Skin of body (tissue), 2 donors: ENCODE results near the gene PCP2. TPM values are rescaled to one million over a fixed set of nuclear protein-coding genes. Genes with fewer than 3 reads are reported as not detected.
A peak's percentile ranks its signal among the peaks of the same experiment; 100 is the strongest.

Experiments
- DNase-seq: peaks from one replicate; lab custom pipeline; 2025; lab: John Stamatoyannopoulos, UW
- total RNA-seq: library from RNA; depleted of rRNA; stranded (reverse); fragments of >200 nt; gene quantifications from one replicate; pipeline ENCODE4 v1.2.3, GENCODE V29; 2014

Gene PCP2
- total RNA-seq, result not detected

DNA sequence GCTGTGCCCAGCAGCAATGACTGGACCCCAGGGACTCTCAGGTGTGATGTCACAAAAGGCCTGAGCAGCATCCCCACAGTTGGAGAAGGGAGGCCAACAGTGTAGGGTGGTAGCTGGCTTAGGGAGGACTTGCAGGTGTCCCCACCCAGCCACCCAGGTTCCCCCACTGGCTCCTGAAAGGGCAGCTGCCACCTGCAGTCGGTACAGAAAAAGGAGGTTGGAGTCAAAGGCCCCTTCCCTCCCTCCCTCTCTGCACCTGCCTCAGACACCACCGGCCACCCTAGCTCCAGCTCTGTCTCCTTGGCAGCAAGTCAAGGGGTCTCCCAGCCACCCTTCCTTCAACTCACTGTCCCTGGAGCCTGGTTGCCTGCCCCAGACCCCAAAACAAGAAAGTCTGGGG, at the start of gene PCP2:
Gene PCP2, minus strand, starts transcription at position 22 of the 400 bp plus-strand sequence. CDS start 262 bp downstream, outside the sequence.
- no peak for DNase-seq

DNA sequence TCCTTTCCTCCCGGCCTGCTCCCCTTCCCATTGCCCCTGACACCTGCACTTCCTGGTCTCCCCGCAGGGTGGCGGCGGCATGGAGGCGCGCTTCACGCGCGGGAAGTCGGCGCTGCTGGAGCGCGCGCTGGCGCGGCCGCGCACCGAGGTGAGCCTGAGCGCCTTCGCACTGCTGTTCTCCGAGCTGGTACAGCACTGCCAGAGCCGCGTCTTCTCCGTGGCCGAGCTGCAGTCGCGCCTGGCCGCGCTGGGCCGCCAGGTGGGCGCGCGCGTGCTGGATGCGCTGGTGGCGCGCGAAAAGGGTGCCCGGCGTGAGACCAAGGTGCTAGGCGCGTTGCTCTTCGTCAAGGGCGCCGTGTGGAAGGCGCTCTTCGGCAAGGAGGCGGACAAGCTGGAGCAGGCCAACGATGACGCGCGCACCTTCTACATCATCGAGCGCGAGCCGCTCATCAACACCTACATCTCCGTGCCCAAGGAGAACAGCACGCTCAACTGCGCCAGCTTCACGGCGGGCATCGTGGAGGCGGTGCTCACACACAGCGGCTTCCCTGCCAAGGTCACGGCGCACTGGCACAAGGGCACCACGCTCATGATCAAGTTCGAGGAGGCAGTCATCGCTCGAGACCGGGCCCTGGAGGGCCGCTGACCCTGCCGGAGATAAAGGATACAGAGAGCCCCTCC, 48.8 kb upstream of the PCP2 start:
- no peak for DNase-seq

DNA sequence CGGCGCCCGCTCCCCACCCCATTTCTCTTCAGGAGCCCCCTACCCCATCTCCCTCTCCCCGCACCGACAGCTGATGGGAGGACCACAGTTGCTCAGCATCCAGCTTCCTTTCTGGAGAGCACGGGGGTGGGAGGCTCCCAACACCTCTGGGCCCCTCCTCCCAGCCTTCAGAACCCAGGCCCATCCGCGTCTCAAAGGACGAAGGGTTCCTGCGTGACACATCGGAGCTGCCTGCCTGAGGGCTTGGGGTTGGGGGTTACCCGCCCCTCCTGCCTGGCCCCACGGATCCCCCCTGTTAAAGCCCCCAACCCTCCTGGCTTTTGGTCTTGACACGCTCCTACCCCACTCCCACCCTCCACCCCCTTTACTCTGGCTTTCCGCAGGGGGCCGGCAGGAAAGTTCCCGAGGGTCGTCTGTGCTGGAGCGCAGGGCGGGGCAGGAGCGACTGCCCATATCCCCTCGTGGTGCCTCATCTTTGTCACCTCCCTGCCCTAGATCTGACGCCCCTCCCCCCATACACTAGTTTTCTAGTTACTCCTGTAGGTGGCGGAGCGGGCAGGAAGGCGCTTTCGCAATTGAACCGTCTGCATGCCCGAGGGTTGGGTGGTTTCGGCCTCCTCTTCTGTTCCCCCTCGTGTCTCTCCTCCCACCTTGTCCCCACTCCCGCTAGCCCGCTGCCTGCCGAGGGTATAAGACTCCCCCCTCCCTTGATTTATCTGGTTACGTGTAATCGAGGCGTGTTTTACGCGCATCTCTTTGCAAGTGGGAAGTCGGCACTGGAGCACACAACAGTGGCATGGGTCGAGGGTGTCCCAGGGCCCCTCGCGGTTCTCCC, 48.0 kb upstream of the PCP2 start:
- DNase-seq, result peak; percentile 57

DNA sequence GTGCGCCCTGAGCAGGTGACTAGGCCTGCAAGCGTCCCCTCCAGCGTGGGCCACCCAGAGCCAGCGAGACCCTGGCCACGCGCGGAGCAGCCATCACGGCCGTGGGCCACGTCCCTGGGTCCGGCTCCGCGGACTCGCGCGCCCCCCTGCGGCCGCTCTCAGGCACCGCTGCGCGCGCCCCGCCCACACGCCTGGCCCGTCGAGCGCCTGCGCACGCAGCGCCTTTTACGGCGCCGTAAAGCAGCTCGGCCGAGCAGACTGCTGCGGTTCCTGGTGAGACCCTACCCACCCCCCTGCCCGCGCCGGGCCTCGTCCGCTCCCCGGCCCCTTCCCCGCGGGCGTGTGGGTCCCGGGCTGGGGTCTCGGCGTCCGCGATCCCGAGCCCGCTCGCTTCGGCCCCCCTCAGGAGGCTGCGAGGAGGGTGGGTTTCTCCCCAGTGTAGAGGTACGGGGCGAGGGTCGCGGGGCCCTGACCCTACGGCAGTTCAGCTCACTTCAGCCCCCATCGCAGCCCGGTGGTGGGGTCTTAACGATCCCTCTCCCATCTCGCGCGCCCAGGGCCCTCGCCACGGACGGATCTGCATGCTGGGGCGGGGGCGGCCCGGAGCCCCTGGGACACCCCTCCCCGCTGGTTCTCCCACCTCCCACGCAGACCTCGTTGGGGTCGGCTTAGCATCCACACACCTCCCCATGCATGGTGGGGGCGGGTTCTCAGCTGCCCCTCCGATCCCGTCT, 47.3 kb upstream of the PCP2 start, which contains the start of gene TRAPPC5:
Gene TRAPPC5, plus strand, starts transcription at position 228 of the 734 bp plus-strand sequence. CDS start 1,421 bp downstream, outside the sequence.
- peak; percentile 82 for DNase-seq

DNA sequence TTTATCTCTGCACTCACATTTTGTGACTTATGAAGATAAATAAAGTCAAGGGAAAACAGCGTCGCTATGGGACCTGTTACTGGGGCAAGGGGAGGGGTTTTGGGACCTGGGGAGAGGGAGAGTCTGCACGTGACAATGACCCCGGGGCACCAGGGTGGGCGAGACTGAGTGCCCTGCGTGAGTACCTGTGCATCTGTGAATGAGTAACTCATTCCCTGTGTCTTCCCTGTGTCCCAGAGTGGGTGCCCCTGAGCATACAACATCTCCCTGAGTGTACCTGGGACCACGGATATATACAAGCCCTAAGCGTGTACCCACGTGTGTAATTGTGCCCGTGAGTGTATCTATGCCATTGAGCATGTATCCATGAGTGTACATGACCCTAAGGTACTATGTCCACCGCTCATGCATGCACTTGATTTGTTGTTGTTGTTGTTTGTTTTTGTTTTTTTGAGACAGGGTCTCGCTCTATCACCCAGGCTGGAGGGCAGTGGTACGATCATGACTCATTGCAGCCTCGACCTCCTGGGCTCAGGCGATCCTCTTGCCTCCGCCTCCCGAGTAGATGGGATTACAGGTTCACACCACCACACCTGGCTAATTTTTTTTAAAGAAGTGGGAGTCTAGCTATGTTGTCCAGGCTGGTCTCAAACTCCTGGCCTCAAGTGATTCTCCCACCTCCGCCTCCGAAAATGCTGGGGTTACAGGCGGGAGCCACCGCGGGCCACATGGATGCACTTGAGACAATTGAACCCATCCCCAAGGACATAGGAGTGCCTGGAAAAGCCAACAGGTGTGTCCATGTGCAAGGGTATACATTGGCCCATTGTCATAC, 46.5 kb upstream of the PCP2 start:
- no peak for DNase-seq

DNA sequence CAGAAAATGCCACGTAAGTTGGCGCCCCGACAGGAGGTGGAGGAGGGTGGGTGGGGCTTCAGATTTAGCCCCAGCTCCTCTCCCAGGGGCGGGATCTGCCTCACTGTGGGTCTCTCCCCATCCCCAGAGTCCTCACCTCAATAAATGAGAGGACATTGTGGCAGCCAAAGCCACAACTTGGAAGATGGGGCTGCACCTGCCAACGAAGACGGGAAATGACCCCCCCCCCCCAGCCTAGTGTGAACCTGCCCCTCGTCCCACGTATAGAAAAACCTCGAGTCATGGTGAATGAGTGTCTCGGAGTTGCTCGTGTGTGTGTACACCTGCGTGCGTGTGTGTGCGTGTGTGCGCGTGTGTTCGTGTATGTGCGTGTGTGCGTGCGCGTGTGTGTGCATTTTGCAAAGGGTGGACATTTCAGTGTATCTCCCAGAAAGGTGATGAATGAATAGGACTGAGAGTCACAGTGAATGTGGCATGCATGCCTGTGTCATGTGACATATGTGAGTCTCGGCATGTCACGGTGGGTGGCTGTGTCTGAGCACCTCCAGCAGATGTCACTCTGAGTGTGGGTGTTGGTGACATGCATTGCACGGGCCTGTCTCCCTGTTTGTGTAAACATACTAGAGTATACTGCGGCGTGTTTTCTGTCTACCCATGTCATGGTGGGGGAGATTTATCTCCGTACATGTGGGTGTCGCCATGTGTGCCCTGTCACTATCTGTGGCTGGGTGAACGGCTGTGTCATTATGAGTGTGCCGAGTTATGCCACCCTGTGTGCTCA, 45.6 kb upstream of the PCP2 start:
- DNase-seq, result no peak

DNA sequence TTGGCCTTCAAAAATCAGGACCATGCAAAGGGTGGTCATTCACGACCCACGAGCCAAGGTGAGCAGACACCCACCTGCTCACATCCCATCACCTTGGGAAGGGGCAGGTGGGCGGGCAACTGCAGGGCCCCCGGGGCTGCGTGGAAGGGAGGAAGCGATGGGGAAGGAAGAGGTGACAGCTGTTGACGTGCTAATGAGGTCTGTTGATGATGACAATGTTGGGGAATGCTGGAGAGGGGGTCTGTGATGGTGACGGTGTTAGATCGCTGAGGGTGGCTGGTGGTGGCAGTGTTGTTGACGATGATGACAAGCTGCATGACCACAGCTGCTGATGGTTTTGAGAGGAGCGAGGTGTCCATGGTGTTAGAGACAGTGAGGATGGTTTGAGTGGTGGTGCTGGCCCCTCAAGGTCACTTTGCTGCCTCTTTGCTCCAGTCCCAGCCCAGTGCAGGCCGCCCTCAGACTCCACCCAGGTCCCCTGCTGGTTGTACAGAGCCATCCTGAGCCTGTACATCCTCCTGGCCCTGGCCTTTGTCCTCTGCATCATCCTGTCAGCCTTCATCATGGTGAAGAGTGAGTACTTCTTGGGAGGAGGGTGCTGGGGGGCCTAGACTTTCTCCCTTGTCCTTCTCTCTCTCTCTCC, 44.3 kb upstream of the PCP2 start:
- DNase-seq, result no peak

DNA sequence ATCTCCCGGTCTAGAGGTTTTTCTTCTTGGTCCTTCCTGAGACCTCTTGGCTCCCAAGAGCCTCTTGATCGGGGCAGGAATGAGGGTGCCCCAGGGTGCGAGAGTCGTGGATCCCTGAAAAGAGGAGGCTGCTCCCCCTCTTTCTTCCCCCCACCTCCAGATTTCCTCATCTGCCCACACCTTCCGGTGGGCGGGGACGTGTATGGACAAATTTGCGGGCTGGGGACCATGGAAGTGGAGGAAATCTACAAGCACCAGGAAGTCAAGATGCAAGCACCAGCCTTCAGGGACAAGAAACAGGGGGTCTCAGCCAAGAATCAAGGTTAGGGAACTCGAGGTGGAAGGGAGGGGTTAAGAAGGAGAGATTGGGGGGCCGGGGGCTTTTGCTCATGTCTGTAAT, 43.3 kb upstream of the PCP2 start, which contains the start of gene MCEMP1:
Gene MCEMP1, plus strand, starts transcription at position 237 of the 400 bp plus-strand sequence. Its CDS starts 31 bp downstream, at position 268.
- no peak for DNase-seq

DNA sequence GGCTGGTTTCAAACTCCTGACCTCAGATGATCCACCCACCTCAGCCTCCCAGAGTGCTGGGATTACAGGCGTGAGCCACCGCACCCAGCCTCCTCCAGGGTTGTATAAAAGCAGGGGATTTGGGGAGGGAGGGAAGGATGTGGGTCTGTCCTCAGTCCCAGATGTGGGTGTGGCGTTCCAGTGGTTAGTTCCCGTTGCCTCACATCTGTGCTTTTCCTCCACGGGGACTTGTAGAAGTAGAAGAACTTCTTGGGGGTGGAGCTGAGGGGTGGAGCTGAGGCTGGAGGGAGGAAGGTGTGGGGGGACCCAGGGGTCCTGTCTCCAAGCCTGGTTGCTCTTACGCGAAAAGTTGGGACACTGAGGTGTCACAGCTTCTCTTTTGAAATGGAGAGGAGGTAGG, 42.9 kb upstream of the PCP2 start:
- no peak for DNase-seq

DNA sequence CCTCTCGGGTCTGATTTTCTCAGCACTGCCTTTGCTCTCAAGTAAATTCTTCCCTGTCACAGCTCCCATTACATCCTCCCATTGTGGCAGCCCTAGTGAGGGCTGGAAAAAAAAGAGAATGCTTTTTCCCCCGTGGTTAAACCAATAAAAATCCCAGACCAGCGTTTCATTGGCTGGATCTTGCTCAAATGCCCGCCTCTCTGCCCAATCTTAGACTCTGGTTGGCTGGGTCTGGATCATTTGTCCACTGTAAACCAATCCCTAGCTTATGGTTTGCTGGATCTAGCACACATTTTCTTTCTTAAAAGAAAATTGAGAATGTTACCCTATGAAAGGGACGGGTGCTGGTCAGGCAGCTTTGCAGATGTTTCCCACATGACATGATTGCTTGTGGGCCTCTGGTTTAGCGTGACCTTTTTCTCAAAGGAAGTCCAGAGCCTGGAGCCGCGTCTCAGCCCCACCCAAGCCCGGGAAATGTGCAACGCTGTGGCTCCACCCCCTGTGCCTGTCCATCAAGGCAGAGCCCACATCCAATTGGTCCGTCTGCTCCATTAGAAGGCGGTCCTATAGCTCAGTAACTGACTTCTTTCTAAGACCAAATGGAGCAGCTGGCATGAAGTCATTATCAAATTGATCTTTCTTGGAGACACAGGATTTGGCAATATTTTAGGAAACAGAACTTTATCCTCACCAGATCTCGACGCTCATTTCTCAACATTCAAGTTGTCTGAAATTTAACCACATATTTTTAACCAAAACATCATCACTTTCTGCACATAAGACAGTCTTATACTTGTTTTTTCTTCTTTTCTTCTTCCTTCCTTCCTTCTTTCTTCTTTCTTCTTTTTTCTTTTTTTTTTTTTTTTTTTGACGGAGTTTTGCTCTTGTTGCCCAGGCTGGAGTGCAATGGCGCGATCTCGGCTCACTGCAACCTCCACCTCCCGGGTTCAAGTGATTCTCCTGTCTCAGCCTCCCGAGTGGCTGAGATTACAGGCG, 40.8 kb upstream of the PCP2 start:
- peak; percentile 67 for DNase-seq

DNA sequence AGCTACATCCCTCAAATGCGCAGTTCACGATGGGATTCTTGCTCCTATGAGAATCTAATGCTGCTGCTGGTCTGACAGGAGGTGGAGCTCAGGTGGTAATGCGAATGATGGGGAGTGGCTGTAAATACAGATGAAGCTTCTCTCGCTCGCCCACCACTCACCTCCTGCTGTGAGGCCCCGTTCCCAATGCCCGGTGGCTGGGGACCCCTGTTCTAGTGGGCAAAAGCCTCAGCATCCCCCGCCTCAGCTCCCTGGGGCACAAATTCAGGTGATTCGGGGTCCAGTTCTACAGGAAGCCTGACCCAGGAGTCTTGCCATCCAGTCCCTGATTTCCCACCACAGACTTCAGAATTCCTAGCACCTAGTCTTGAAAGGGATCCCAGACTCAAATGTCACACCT, 39.0 kb upstream of the PCP2 start:
- no peak for DNase-seq

DNA sequence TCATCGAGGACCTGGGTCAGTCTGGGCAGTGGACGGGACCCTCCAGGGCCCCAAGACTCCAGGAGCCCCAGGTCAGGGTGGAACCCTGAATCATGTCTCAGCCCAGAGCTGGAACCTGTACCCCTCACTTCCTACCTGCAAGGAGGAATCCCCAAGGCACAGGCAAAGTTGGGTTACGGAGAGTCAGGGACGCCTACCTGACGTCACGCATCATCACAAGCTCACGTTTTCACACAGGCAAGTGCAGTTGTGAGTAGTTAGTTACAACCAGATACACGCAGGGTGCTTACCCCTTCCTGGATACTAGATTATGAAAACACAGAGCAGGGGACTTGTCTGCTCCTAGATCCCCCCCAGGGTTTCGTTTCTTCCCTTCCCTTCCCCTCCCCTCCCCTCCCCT, 37.3 kb upstream of the PCP2 start:
- DNase-seq, result no peak

DNA sequence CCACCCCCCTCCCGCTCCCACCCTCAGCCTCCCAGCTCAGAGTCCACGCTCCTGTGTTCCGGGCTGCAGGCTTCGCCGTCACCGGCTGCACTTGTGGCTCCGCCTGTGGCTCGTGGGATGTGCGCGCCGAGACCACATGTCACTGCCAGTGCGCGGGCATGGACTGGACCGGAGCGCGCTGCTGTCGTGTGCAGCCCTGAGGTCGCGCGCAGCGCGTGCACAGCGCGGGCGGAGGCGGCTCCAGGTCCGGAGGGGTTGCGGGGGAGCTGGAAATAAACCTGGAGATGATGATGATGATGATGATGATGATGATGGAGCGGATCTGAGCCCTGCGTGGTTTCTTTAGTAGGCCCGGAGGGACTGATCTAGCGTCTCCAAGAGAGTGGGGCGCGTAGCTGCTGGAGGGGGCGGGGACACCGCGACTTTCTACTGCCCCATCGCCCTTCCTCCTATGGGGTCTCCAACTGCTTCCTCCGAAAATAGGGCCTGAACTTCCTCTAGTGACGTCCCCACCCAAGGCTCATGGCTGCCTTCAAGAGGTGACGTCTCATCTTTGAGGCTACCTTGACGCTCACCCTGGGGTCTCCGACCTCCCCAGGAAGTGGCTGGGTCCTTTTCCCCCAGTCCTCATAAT, 36.7 kb upstream of the PCP2 start:
- peak; percentile 33 for DNase-seq

DNA sequence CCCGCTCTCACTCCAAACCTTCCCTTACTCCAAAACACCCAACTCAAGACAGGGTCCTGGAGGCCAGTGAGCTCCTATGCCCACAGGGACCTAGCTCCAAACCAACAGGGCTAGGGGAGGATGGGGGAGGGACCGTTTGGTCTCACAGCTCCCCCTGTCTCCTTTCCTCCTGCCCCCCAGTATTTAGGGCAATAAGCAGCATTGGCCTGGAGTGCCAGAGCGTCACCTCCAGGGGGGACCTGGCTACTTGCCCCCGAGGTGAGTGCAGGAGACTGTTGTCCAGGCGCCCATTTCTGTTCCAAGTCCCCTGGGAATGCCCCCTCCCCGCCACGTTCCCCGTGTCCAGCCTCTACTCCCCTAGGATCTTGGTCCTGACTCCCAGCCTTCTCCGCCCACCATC, 36.1 kb upstream of the PCP2 start:
- DNase-seq, result no peak

DNA sequence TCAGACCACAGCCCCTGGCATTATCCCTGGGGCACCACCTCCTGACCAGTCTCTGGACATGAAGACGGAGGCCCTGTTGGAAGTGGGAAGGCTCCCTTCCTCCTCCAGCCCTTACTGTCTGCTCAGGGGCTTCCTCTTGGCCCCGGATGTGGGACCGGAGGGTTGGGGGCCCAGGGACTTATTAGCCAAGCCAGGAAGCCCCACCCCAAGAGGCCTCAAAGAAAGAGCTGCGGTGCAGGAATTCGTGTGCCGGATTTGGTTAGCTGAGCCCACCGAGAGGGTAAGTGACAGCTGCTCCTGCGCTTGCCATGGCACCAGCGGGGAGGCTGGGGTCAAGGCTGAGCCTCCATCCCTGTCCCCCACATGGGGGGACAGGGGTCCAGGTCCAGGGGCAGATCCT, 35.3 kb upstream of the PCP2 start, which contains the start of gene RETN:
Gene RETN, plus strand, starts transcription at position 208 of the 400 bp plus-strand sequence. CDS start 278 bp downstream, outside the sequence.
- DNase-seq, result no peak

DNA sequence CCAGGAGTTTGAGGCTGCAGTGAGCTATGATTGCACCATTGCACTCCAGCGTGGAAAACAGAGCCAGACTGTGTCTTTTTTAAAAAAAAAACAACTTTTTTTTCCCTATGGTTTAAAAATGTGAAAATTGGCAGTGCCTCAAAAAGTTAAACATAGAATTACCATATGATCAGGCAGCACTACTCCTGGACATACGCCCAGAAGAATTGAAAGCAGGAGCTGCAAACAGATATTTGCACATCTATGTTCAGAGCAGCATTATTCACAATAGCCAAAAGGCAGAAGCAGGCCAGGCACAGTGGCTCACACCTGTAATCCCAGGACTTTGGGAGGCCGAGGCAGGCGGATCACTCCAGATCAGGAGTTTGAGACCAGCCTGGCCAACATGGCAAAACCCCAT, 31.6 kb upstream of the PCP2 start:
- peak; percentile 73 for DNase-seq

DNA sequence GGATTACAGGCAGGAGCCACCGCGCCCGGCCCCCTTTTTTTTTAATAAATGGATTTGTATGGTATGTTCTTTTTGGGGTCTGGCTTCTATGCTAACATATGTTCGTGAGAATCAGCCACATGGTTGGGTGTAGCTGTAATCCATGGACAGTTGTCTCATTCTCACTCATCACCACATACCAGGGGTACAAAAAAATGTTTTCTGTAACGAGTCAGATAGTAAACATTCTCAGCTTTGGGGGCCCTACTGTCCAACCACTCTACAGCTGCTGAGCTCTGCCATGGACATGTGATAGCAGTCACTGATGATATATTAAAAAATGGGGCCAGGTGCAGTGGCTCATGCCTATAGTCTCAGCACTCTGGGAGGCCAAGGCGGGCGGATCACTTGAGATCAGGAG, 30.2 kb upstream of the PCP2 start:
- DNase-seq, result peak; percentile 27

DNA sequence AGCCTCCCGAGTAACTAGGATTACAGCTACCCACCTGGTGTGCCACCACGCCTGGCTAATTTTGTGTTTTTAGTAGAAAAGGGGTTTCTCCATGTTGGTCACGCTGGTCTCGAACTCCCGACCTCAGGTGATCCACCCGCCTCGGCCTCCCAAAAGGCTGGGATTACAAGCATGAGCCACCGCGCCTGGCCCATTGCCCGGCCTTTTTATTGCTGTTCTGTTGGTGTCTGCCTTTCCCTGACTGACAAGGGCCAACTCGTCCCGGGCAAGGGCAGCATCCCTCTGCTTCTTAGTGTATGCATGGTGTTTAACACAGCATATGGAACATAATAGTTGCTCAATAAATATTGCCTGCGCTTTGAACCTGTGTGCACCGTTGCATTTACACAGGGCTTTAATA, 29.1 kb upstream of the PCP2 start:
- DNase-seq, result no peak
